ENCODE data around the gene HSH2D. TPM values are rescaled to one million over a fixed set of nuclear protein-coding genes. Genes with fewer than 3 reads are reported as not detected.

Gene HSH2D
- total RNA-seq (10 to 100 TPM; 17.8 to 18.8 TPM), polyA plus RNA-seq (10 to 100 TPM in 1 of 2 donors, 1 to 10 TPM in 1; 5.5 to 12.6 TPM)

- peak within 1 kb of the TSS; percentile 74 to 84 for H3K4me3 ChIP-seq (ENCODE audit: low read length in 2 of 2)
- Mint-ChIP-seq H3K4me1 (peaks cover 20 to 51% (median 33%) of the 10 kb centered on the region in 4 donors), H3K4me3 (peak within 1 kb of the TSS; percentile 91 to 97 (median 95)), H3K9me3 (no peaks in the 10 kb centered on the region), H3K36me3 (peaks cover 0 to 9% of the 10 kb centered on the region in 2 donors), H3K27me3 (no peaks in the 10 kb centered on the region), H3K27ac (peak within 1 kb of the TSS; percentile 83 to 99 (median 96))
- peaks cover 42% of the 10 kb centered on the region for H3K4me1 ChIP-seq (ENCODE audit: insufficient read depth, low read length)
- peak; percentile 76 to 87 (median 79) for DNase-seq
- H3K36me3 ChIP-seq (ENCODE audit: insufficient read depth, low read length) = peaks cover 2% of the 10 kb centered on the region
- peak within 1 kb of the TSS; percentile 82 for H3K27ac ChIP-seq (ENCODE audit: low read depth, low read length)
- POLR2A ChIA-PET (ENCODE audit: partially characterized antibody) = interaction anchor here (0.6 to 2.7 kb wide), 15 partner anchors 14 to 787 kb away, joined by 3 to 18 read pairs (median 5); partner anchors contain the start of genes KLF2, RAB8A and TPM4
- intact Hi-C loops (cut with micrococcal nuclease) = loop anchor here (1.0 to 2.0 kb wide), 3 partner anchors 25 to 42 kb away; partner anchors contain the start of genes FAM32A and RAB8A
- H3K27me3 ChIP-seq (ENCODE audit: insufficient read depth, low read length) = no peaks in the 10 kb centered on the region
- no peaks in the 10 kb centered on the region for H3K9me3 ChIP-seq (ENCODE audit: control insufficient read depth in 1 of 2, low read length in 2 of 2)
- CTCF ChIA-PET (ENCODE audit: partially characterized antibody) = interaction anchor here (0.5 to 2.8 kb wide), 15 partner anchors 10 to 332 kb away, joined by 3 to 17 read pairs (median 5); partner anchors contain the start of gene FAM32A
These were observed at the start of gene HSH2D for GRCh38 chr19:16143399-16144215. HSH2D (plus strand) TSS chr19:16143685; CDS start chr19:16148751, 5,066 bp downstream.

DNA sequence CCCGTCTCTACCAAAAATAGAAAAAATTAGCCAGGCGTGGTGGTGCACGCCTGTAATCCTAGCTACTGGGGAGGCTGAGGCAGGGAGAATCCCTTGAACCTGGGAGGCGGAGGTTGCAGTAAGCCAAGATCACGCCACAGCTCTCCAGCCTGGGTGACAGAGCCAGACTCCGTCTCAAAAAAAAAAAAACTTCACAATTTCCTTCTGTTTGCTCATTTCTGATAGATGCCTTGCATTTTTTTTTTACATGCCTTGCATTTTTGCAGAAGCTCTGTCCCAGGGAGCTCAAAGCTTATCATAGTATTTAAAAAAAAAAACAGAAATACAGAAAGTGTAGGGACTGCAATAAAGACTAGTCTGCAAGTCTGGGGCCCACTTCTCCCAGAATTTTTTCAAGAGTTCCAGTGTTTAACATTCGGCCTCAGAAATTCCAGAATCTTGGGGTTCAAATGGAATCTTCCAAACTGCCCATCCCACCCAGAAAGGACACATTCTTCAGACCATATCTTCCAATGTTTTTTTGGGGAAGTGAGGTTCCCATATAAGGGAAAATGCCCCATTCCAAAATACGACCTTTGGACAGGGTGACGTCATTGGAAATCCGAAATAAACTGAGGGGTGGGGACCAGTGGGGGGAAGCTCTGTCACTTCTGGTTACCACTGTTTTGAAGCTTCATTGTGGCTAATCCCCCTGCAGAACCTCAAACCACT lies 49.0 kb upstream of the HSH2D start:
- Mint-ChIP-seq H3K9me3 (no peaks in the 10 kb centered on the region), H3K4me1 (peaks cover 15 to 21% (median 20%) of the 10 kb centered on the region in 4 donors), H3K36me3 (peaks cover 68 to 82% of the 10 kb centered on the region in 2 donors), H3K27ac (peak overlapping the region; percentile 57 to 94 (median 88)), H3K27me3 (no peaks in the 10 kb centered on the region), H3K4me3 (peak overlapping the region in 2 of 8 donors; percentile 51 to 63)
- H3K4me3 ChIP-seq (ENCODE audit: low read length in 2 of 2) = no peak overlapping the region
- no peak overlapping the region for H3K27ac ChIP-seq (ENCODE audit: low read depth, low read length)
- ChIA-PET CTCF (ENCODE audit: partially characterized antibody) (interaction anchor here (0.7 to 3.5 kb wide), 9 partner anchors 9 to 53 kb away, joined by 3 to 32 read pairs (median 6); no protein-coding TSS in a partner anchor), POLR2A (ENCODE audit: partially characterized antibody) (interaction anchor here (0.9 to 3.6 kb wide), 5 partner anchors 8 to 52 kb away, joined by 3 to 31 read pairs (median 7); no protein-coding TSS in a partner anchor)
- DNase-seq = no peak
- peaks cover 85% of the 10 kb centered on the region for H3K36me3 ChIP-seq (ENCODE audit: insufficient read depth, low read length)
- H3K9me3 ChIP-seq (ENCODE audit: control insufficient read depth in 1 of 2, low read length in 2 of 2) = no peaks in the 10 kb centered on the region
- intact Hi-C loops (cut with micrococcal nuclease) = no loop called here
- no peaks in the 10 kb centered on the region for H3K27me3 ChIP-seq (ENCODE audit: insufficient read depth, low read length)
- peaks cover 14% of the 10 kb centered on the region for H3K4me1 ChIP-seq (ENCODE audit: insufficient read depth, low read length)

DNA sequence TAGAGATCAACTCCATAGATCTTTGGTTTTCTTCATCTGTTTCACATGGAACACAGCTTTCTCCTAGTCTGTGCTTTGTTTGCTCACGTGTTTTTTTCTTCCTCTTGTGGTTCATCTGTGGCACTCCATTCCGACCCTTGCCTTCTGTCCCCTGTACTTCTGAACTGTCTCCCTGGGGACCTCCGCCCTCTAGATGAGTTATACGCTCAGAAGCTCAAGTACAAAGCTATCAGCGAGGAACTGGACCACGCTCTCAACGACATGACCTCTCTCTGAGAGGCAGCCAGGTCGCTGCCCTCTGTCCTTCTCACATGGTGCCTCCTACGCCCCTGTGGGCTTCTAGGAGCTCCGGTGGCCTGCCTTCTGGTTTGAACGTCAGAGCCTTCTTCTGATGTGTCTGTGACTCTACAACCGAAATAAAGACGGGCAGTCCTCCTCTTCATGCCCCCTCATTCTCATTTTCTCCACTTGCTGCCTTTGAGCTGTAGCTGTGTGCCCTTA lies 48.4 kb upstream of the HSH2D start:
- Mint-ChIP-seq H3K27me3 (no peaks in the 10 kb centered on the region), H3K27ac (peak overlapping the region; percentile 43 to 94 (median 88)), H3K4me3 (peak overlapping the region in 6 of 8 donors; percentile 7 to 63 (median 46)), H3K9me3 (no peaks in the 10 kb centered on the region), H3K4me1 (peaks cover 14 to 22% (median 18%) of the 10 kb centered on the region in 4 donors), H3K36me3 (peaks cover 67 to 82% of the 10 kb centered on the region in 2 donors)
- ChIA-PET CTCF (ENCODE audit: partially characterized antibody) (interaction anchor here (0.7 to 3.5 kb wide), 12 partner anchors 10 to 87 kb away, joined by 3 to 32 read pairs (median 5); no protein-coding TSS in a partner anchor), POLR2A (ENCODE audit: partially characterized antibody) (interaction anchor here (0.6 to 3.6 kb wide), 7 partner anchors 9 to 87 kb away, joined by 3 to 31 read pairs (median 5); no protein-coding TSS in a partner anchor)
- Histone ChIP-seq H3K4me3 (ENCODE audit: low read length in 2 of 2) (no peak overlapping the region), H3K9me3 (ENCODE audit: control insufficient read depth in 1 of 2, low read length in 2 of 2) (no peaks in the 10 kb centered on the region), H3K4me1 (ENCODE audit: insufficient read depth, low read length) (peaks cover 14% of the 10 kb centered on the region), H3K27me3 (ENCODE audit: insufficient read depth, low read length) (no peaks in the 10 kb centered on the region), H3K27ac (ENCODE audit: low read depth, low read length) (peak overlapping the region; percentile 10), H3K36me3 (ENCODE audit: insufficient read depth, low read length) (peaks cover 85% of the 10 kb centered on the region)
- DNase-seq = peak in 1 of 5 donors; percentile 37
- intact Hi-C loops (cut with micrococcal nuclease) = no loop called here

DNA sequence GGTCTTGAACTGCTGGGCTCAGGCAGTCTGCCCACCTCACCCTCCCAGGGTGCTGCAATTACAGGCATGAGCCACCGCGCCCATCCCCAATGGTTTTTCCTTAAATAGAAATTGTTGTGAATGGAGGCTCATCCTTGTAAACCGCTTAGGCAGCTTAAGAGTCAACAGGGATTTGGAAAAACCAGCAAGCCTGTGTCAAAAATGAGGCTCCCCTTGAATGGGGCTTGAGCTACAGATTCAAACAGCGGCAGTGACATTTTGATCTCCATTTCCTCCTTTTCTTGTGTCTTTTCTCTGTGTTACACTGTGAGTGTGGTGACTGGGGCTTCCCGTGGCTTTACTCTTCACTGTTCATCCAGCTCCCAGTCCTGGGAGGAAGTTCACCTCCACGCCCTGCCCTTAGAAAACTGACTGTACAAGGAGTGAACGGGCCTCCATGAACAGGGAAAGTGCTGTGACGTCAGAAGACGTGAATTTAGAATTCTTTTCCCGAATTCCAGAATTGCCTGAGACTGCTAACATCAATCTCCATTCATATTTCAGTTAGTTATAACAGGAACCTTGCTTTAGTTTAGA lies 47.1 kb upstream of the HSH2D start:
- ChIA-PET CTCF (ENCODE audit: partially characterized antibody) (interaction anchor here (0.7 to 3.5 kb wide), 8 partner anchors 11 to 1163 kb away, joined by 3 to 32 read pairs (median 6); no protein-coding TSS in a partner anchor), POLR2A (ENCODE audit: partially characterized antibody) (interaction anchor here (1.0 to 3.6 kb wide), 6 partner anchors 10 to 26 kb away, joined by 3 to 31 read pairs (median 4); partner anchors contain the start of gene TPM4)
- Mint-ChIP-seq H3K9me3 (no peaks in the 10 kb centered on the region), H3K4me3 (no peak overlapping the region), H3K36me3 (peaks cover 65 to 74% of the 10 kb centered on the region in 2 donors), H3K27ac (peak overlapping the region; percentile 60 to 87 (median 81)), H3K27me3 (no peaks in the 10 kb centered on the region), H3K4me1 (peaks cover 14 to 22% (median 18%) of the 10 kb centered on the region in 4 donors)
- DNase-seq = no peak
- H3K4me1 ChIP-seq (ENCODE audit: insufficient read depth, low read length) = peaks cover 14% of the 10 kb centered on the region
- H3K9me3 ChIP-seq (ENCODE audit: control insufficient read depth in 1 of 2, low read length in 2 of 2) = no peaks in the 10 kb centered on the region
- no peak overlapping the region for H3K27ac ChIP-seq (ENCODE audit: low read depth, low read length)
- H3K4me3 ChIP-seq (ENCODE audit: low read length in 2 of 2) = no peak overlapping the region
- no peaks in the 10 kb centered on the region for H3K27me3 ChIP-seq (ENCODE audit: insufficient read depth, low read length)
- intact Hi-C loops (cut with micrococcal nuclease) = no loop called here
- peaks cover 84% of the 10 kb centered on the region for H3K36me3 ChIP-seq (ENCODE audit: insufficient read depth, low read length)

DNA sequence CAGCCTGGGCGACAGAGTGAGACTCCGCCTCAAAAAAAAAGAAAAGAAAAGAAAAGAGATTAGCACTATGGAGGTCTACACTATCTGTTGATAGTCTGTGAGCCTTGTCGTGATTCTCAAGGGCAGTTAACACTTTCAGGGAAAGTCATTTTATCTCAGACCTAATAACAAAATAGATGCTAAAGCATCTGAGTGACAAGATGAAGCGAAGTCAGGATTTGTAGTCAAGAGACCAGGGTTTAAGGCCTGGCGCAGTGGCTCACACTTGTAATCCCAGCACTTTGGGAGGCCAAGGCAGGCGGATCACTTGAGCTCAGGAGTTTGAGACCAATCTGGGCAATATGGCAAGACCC lies 45.1 kb upstream of the HSH2D start:
- Histone ChIP-seq H3K4me3 (ENCODE audit: low read length in 2 of 2) (no peak overlapping the region), H3K27me3 (ENCODE audit: insufficient read depth, low read length) (no peaks in the 10 kb centered on the region), H3K9me3 (ENCODE audit: control insufficient read depth in 1 of 2, low read length in 2 of 2) (no peaks in the 10 kb centered on the region), H3K27ac (ENCODE audit: low read depth, low read length) (no peak overlapping the region), H3K4me1 (ENCODE audit: insufficient read depth, low read length) (peaks cover 14% of the 10 kb centered on the region), H3K36me3 (ENCODE audit: insufficient read depth, low read length) (peaks cover 82% of the 10 kb centered on the region)
- intact Hi-C loops (cut with micrococcal nuclease) = no loop called here
- no peak for DNase-seq
- Mint-ChIP-seq H3K4me1 (peaks cover 14 to 21% (median 18%) of the 10 kb centered on the region in 4 donors), H3K4me3 (no peak overlapping the region), H3K36me3 (peaks cover 63 to 69% of the 10 kb centered on the region in 2 donors), H3K27me3 (no peaks in the 10 kb centered on the region), H3K27ac (peak overlapping the region; percentile 10 to 83 (median 57)), H3K9me3 (no peaks in the 10 kb centered on the region)
- CTCF ChIA-PET (ENCODE audit: partially characterized antibody) = interaction anchor here (2.6 kb wide), 1 partner anchor 36 kb away, joined by 7 read pairs; no protein-coding TSS in a partner anchor
- POLR2A ChIA-PET (ENCODE audit: partially characterized antibody) = interaction anchor here (1.1 to 1.4 kb wide), 3 partner anchors 12 to 28 kb away, joined by 3 to 5 read pairs (median 4); no protein-coding TSS in a partner anchor

- no peak for DNase-seq
- no peak overlapping the region for H3K27ac ChIP-seq (ENCODE audit: low read depth, low read length)
- ChIA-PET CTCF (ENCODE audit: partially characterized antibody) (interaction anchor here (2.6 kb wide), 1 partner anchor 36 kb away, joined by 7 read pairs; no protein-coding TSS in a partner anchor), POLR2A (ENCODE audit: partially characterized antibody) (interaction anchor here (1.1 to 1.4 kb wide), 3 partner anchors 12 to 28 kb away, joined by 3 to 5 read pairs (median 4); no protein-coding TSS in a partner anchor)
- no peaks in the 10 kb centered on the region for H3K9me3 ChIP-seq (ENCODE audit: control insufficient read depth in 1 of 2, low read length in 2 of 2)
- no peaks in the 10 kb centered on the region for H3K27me3 ChIP-seq (ENCODE audit: insufficient read depth, low read length)
- H3K36me3 ChIP-seq (ENCODE audit: insufficient read depth, low read length) = peaks cover 82% of the 10 kb centered on the region
- Mint-ChIP-seq H3K36me3 (peaks cover 59 to 68% of the 10 kb centered on the region in 2 donors), H3K4me1 (peaks cover 10 to 17% (median 15%) of the 10 kb centered on the region in 4 donors), H3K27me3 (no peaks in the 10 kb centered on the region), H3K4me3 (no peak overlapping the region), H3K9me3 (no peaks in the 10 kb centered on the region), H3K27ac (peak overlapping the region in 1 of 7 donors; percentile 53)
- H3K4me1 ChIP-seq (ENCODE audit: insufficient read depth, low read length) = peaks cover 14% of the 10 kb centered on the region
- intact Hi-C loops (cut with micrococcal nuclease) = no loop called here
- H3K4me3 ChIP-seq (ENCODE audit: low read length in 2 of 2) = no peak overlapping the region
These were observed 44.7 kb upstream of the HSH2D start for GRCh38 chr19:16098821-16099220.

All from CD4-positive, alpha-beta memory T cell (primary cell).